BE2C (cell line): Measurements from ENCODE around the gene METAP2. TPM values are rescaled to one million over a fixed set of nuclear protein-coding genes. Genes with fewer than 3 reads are reported as not detected.

Experiments used
- DNase-seq: peaks from one replicate; pipeline ENCODE4 v3.0.0-alpha.2; 2020
- H3K27me3 ChIP-seq: fragments of 250-450 bp; sonication (Bioruptor Pico); 2 replicates; pipeline ENCODE4 v1.5.1; 2020; ENCODE audit warnings: mild to moderate bottlenecking
- H3K36me3 ChIP-seq: fragments of 250-450 bp; sonication (Bioruptor Pico); 2 replicates; pipeline ENCODE4 v1.5.1; 2020; ENCODE audit warnings: mild to moderate bottlenecking
- H3K4me1 ChIP-seq: fragments of 250-450 bp; sonication (Bioruptor Pico); 2 replicates; pipeline ENCODE4 v1.5.1; 2020
- H3K4me3 ChIP-seq: 2 replicates; pipeline ENCODE4 v1.5.1; 2011; ENCODE audit warnings: low read depth, low read length
- H3K9me3 ChIP-seq: fragments of 250-450 bp; sonication (Bioruptor Pico); 2 replicates; pipeline ENCODE4 v1.5.1; 2020
- CTCF ChIP-seq: IDR thresholded peaks from 2 replicates; pipeline ENCODE4 v1.5.1; 2012; ENCODE audit warnings: mild to moderate bottlenecking, low read depth, low read length
- polyA plus RNA-seq: library from polyadenylated mRNA; unstranded; fragments of >200 nt; gene quantifications from one replicate; pipeline ENCODE4 v1.2.1, GENCODE V29; 2012; ENCODE audit warnings: low read depth, missing spikeins; ENCODE audit not compliant: insufficient read length, insufficient read depth

The METAP2 gene
- polyA plus RNA-seq: 153 TPM

- H3K36me3 ChIP-seq: peaks cover 36% of the 10 kb centered on the region
- no peaks in the 10 kb centered on the region for H3K4me1 ChIP-seq
- no peak for TF ChIP-seq CTCF
- no peaks in the 10 kb centered on the region for H3K9me3 ChIP-seq
- peak; percentile 97 for DNase-seq
- H3K27me3 ChIP-seq: no peaks in the 10 kb centered on the region
- peak within 1 kb of the TSS; percentile 99 for H3K4me3 ChIP-seq
These were observed at the start of gene METAP2 for GRCh38 chr12:95473884-95474659. TSS of gene METAP2 (plus strand) at chr12:95474152. CDS start at chr12:95474180, 28 bp downstream.

- TF ChIP-seq CTCF: no peak
These were observed 49.5 kb upstream of the METAP2 start for GRCh38 chr12:95424271-95424994.

GRCh38 chr12:95429172-95429510 is 44.8 kb upstream of the METAP2 start:
- Histone ChIP-seq H3K36me3 (no peaks in the 10 kb centered on the region), H3K4me3 (no peak overlapping the region), H3K9me3 (no peaks in the 10 kb centered on the region), H3K27me3 (no peaks in the 10 kb centered on the region), H3K4me1 (no peaks in the 10 kb centered on the region)
- no peak for DNase-seq
- TF ChIP-seq CTCF: no peak

More at GRCh38 chr12:95424271-95424994, 49.5 kb upstream of the METAP2 start:
- no peaks in the 10 kb centered on the region for H3K4me1 ChIP-seq
- H3K36me3 ChIP-seq: no peaks in the 10 kb centered on the region
- H3K27me3 ChIP-seq: no peaks in the 10 kb centered on the region
- H3K4me3 ChIP-seq: no peak overlapping the region
- H3K9me3 ChIP-seq: no peaks in the 10 kb centered on the region
- no peak for DNase-seq

GRCh38 chr12:95431120-95431519 is 42.8 kb upstream of the METAP2 start:
- no peaks in the 10 kb centered on the region for H3K9me3 ChIP-seq
- H3K4me1 ChIP-seq: no peaks in the 10 kb centered on the region
- H3K4me3 ChIP-seq: no peak overlapping the region
- no peaks in the 10 kb centered on the region for H3K27me3 ChIP-seq
- DNase-seq: no peak
- H3K36me3 ChIP-seq: no peaks in the 10 kb centered on the region
- TF ChIP-seq CTCF: no peak

GRCh38 chr12:95435355-95435754 is 38.6 kb upstream of the METAP2 start:
- Histone ChIP-seq H3K9me3 (no peaks in the 10 kb centered on the region), H3K36me3 (no peaks in the 10 kb centered on the region), H3K27me3 (no peaks in the 10 kb centered on the region), H3K4me1 (no peaks in the 10 kb centered on the region), H3K4me3 (no peak overlapping the region)
- no peak for DNase-seq
- no peak for TF ChIP-seq CTCF

- no peaks in the 10 kb centered on the region for H3K9me3 ChIP-seq
- no peaks in the 10 kb centered on the region for H3K4me1 ChIP-seq
- H3K36me3 ChIP-seq: no peaks in the 10 kb centered on the region
- no peak for TF ChIP-seq CTCF
- DNase-seq: no peak
- no peaks in the 10 kb centered on the region for H3K27me3 ChIP-seq
- no peak overlapping the region for H3K4me3 ChIP-seq
These were observed 36.4 kb upstream of the METAP2 start for GRCh38 chr12:95437565-95437964.
